G401 (cell line): Measurements from ENCODE around the gene HTRA3. TPM values are rescaled to one million over a fixed set of nuclear protein-coding genes. Genes with fewer than 3 reads are reported as not detected.
"Not testable (repeated sequence)": the region's sequence is repeated elsewhere in the genome, so short reads cannot be mapped to it uniquely, and the experiment has no call there.

Source experiments
- DNase-seq: peaks from one replicate; pipeline ENCODE4 v3.0.0-alpha.2; 2015; ENCODE audit warnings: low spot score
- in situ Hi-C: cut with HindIII; loops from 2 replicates; pipeline ENCODE4 v1.10.0; 2016; ENCODE audit warnings: low sequenced_read_pairs, mixed read lengths
- total RNA-seq: library from RNA; depleted of rRNA; stranded (reverse); fragments of >200 nt; shearing (Covaris generic); gene quantifications from 2 replicates; pipeline ENCODE4 v1.2.3, GENCODE V29; 2014

The HTRA3 gene
- total RNA-seq, 1 experiment from 2014 or later: 0.14 TPM

GRCh38 chr4:8345946-8346814 is 76.6 kb downstream of the HTRA3 start:
- in situ Hi-C loops: no loop called here

GRCh38 chr4:8346838-8347605 is 77.5 kb downstream of the HTRA3 start:
- in situ Hi-C loops: no loop called here
- no peak for DNase-seq

More at GRCh38 chr4:8345946-8346814, 76.6 kb downstream of the HTRA3 start:
- DNase-seq: no peak

- in situ Hi-C loops: no loop called here
- DNase-seq: no peak
Observed at GRCh38 chr4:8347660-8348059, 78.1 kb downstream of the HTRA3 start.

- in situ Hi-C loops: no loop called here
Observed at GRCh38 chr4:8348071-8348470, 78.5 kb downstream of the HTRA3 start.

GRCh38 chr4:8349236-8349635 is 79.7 kb downstream of the HTRA3 start:
- in situ Hi-C loops, DNase-seq: not testable (repeated sequence)

More at GRCh38 chr4:8348071-8348470, 78.5 kb downstream of the HTRA3 start:
- no peak for DNase-seq

- no peak for DNase-seq
- in situ Hi-C loops: no loop called here
Observed at GRCh38 chr4:8349664-8350236, 80.2 kb downstream of the HTRA3 start.

- in situ Hi-C loops: no loop called here
- DNase-seq: no peak
Observed at GRCh38 chr4:8350352-8350751, 80.8 kb downstream of the HTRA3 start.

GRCh38 chr4:8350841-8351461 is 81.4 kb downstream of the HTRA3 start:
- DNase-seq: no peak
- in situ Hi-C loops: no loop called here

- no peak for DNase-seq
- in situ Hi-C loops: no loop called here
Observed at GRCh38 chr4:8351931-8352367, 82.4 kb downstream of the HTRA3 start.

- DNase-seq: no peak
- in situ Hi-C loops: no loop called here
Observed at GRCh38 chr4:8352368-8353157, 83.0 kb downstream of the HTRA3 start.

GRCh38 chr4:8353158-8353669 is 83.7 kb downstream of the HTRA3 start:
- DNase-seq: no peak
- in situ Hi-C loops: no loop called here

GRCh38 chr4:8353912-8354453 is 84.4 kb downstream of the HTRA3 start:
- DNase-seq: no peak
- in situ Hi-C loops: no loop called here

GRCh38 chr4:8355306-8355705 is 85.8 kb downstream of the HTRA3 start:
- in situ Hi-C loops: no loop called here
- DNase-seq: no peak

- in situ Hi-C loops: no loop called here
- no peak for DNase-seq
Observed at GRCh38 chr4:8355864-8356565, 86.5 kb downstream of the HTRA3 start.
